Spleen (tissue), 11 donors: ENCODE measurements around the gene KANSL1. TPM values are rescaled to one million over a fixed set of nuclear protein-coding genes. Genes with fewer than 3 reads are reported as not detected.
A peak's percentile ranks its signal among the peaks of the same experiment; 100 is the strongest.

Experiments used
- DNase-seq: peaks from one replicate; pipeline ENCODE4 v3.0.0-alpha.2; 2020
- H3K27ac ChIP-seq, 8 donors: fragments of 200-600 bp; sonication (generic) in 7 of 8; 1 replicate in 4 of 8; 2 replicates in 4 of 8; pipeline versions ENCODE4 v1.5.0 to v1.8.0; 2016 to 2021; ENCODE audit warnings: inconsistent platforms in 4 of 8, mild to moderate bottlenecking in 4 of 8, moderate library complexity in 1 of 8
- H3K27me3 ChIP-seq, 7 donors: fragments of 200-600 bp; sonication (generic) in 6 of 7; replicated peaks in 1 of 7; 1 replicate in 4 of 7; 2 replicates in 3 of 7; pipeline versions ENCODE4 v1.5.0 to v1.8.0; 2016 to 2021; ENCODE audit warnings: inconsistent platforms in 3 of 7, mild to moderate bottlenecking in 1 of 7
- H3K36me3 ChIP-seq, 6 donors: fragments of 200-600 bp; sonication (generic) in 5 of 6; 1 replicate in 4 of 6; 2 replicates in 2 of 6; pipeline versions ENCODE4 v1.5.0 to v1.8.0; 2016 to 2021; ENCODE audit warnings: inconsistent platforms in 2 of 6
- H3K4me1 ChIP-seq, 6 donors: fragments of 200-600 bp; sonication (generic) in 5 of 6; 1 replicate in 3 of 6; 2 replicates in 3 of 6; pipeline versions ENCODE4 v1.5.0 to v1.8.0; 2016 to 2021; ENCODE audit warnings: inconsistent platforms in 3 of 6
- H3K4me3 ChIP-seq, 8 donors: fragments of 200-600 bp; sonication (generic) in 7 of 8; 1 replicate in 4 of 8; 2 replicates in 4 of 8; pipeline versions ENCODE4 v1.5.0 to v1.8.0; 2016 to 2021; ENCODE audit warnings: inconsistent platforms in 4 of 8, mild to moderate bottlenecking in 4 of 8, moderate library complexity in 2 of 8
- H3K9me3 ChIP-seq, 8 donors: fragments of 200-600 bp; sonication (generic) in 7 of 8; 1 replicate in 4 of 8; 2 replicates in 4 of 8; pipeline versions ENCODE4 v1.5.0 to v1.8.0; 2016 to 2021; ENCODE audit warnings: inconsistent platforms in 4 of 8
- CTCF ChIP-seq, 11 experiments: fragments of 200-600 bp in 7 of 11; fragments of 450-650 bp in 4 of 11; sonication (generic) in 4 of 11; IDR thresholded peaks in 8 of 11; conservative IDR thresholded peaks in 3 of 11; 1 replicate in 7 of 11; 2 replicates in 4 of 11; pipeline versions ENCODE4 v1.4.0 to v1.8.0; 2016 to 2021; ENCODE audit warnings: antibody characterized with exemption in 11 of 11, inconsistent platforms in 4 of 11, mild to moderate bottlenecking in 1 of 11
- POLR2A ChIP-seq, 3 donors: fragments of 450-650 bp; IDR thresholded peaks; one replicate each; pipeline ENCODE4 v1.5.1; 2017; ENCODE audit warnings: antibody characterized with exemption in 3 of 3, mild to moderate bottlenecking in 1 of 3
- POLR2AphosphoS5 ChIP-seq, 3 donors: sonication (generic); formaldehyde crosslinking; IDR thresholded peaks; one replicate each; pipeline ENCODE4 v1.5.1; 2017; ENCODE audit warnings: antibody characterized with exemption in 3 of 3
- WGBS, 5 donors: extraction: QIAGEN DNeasy Blood & Tissue Kit in 3 of 5; methylation state at CpG; one replicate each; pipeline versions ENCODE4 v1.1.5 to v1.1.7; 2013 to 2018; 5-methylcytosine and 5-hydroxymethylcytosine counted together
- intact Hi-C: fragments of 100-400 bp; cut with DNase I; formaldehyde crosslinking; loops from one replicate; pipeline ENCODE4 v1.15.0; 2023; ENCODE audit warnings: low total_unique reads
- polyA plus RNA-seq, 3 donors: library from polyadenylated mRNA; stranded (reverse); fragments of 200-250 nt; gene quantifications; one replicate each; pipeline ENCODE4 v1.2.1, GENCODE V29; 2013
- total RNA-seq, 7 donors: library from RNA; depleted of rRNA in 3 of 7; stranded (reverse); fragments of >200 nt in 3 of 7; fragmentation: NEBNext Ultra II Directional in 4 of 7; extraction: Animal tissue kit (Norgen Biotek cat#: 25700) in 4 of 7; gene quantifications; one replicate each; pipeline versions ENCODE4 v1.1.0 to v1.2.1, GENCODE V29; 2016 to 2021
- donor health status: healthy with polysubstance abuse.
- donor health status: DM: no; HTN: no; CAD: no; lungs with moderate emphysema.
- donor health status: DM: no; HTN: no; CAD: no.
- donor health status: Bipolar disorder and iron deficiency.
- donor health status: healthy.
- donor health status: DM: no; HTN: no; CAD: no.
- donor health status: DM: yes; HTN: yes; CAD: no.

KANSL1 gene
- total and polyA plus RNA-seq, 10 donors: 10.9 to 173 (median 116) TPM

DNA sequence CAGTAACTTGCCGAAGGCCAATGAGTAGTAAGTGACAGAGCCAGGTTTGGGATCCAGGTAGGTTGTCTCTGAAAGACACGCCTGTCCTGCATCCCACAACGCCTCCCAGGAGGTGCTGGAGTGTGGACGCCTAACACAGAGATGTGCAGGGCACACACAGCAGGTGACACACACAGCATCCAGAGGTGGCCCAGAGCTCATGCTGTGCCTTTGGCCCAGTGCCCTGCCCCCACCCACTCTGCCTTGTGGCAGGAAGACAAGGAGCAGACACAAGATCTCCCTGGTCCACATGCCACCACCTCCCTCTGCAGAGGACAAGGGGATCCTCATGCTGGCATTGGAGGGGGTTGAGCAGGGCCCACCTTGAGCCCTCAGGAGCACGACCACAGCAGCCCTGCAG is 208.9 kb downstream of the KANSL1 start:
- 83 to 93% (median 89%) methylated on average over 4 to 5 of the region's 5 CpGs for WGBS, 5 donors
- Histone ChIP-seq H3K36me3 (no peaks in the 10 kb centered on the region), H3K27ac (no peak overlapping the region), H3K27me3 (peaks cover 0 to 7% (median 0%) of the 10 kb centered on the region in 7 donors), H3K4me1 (no peaks in the 10 kb centered on the region), H3K4me3 (no peak overlapping the region), H3K9me3 (no peaks in the 10 kb centered on the region)
- intact Hi-C loops: no loop called here
- peak; percentile 54 for DNase-seq
- no peak for TF ChIP-seq POLR2AphosphoS5 (IDR thresholded peaks at IDR 0.05)
- no peak for TF ChIP-seq CTCF (IDR thresholded peaks at IDR 0.05 in 8 of 11, conservative IDR thresholded peaks at IDR 0.05 in 3 of 11)
- TF ChIP-seq POLR2A (IDR thresholded peaks at IDR 0.05): no peak

GRCh38 chr17:45983614-45984310 is 209.5 kb downstream of the KANSL1 start:
- peak; percentile 44 for DNase-seq
- no peaks in the 10 kb centered on the region for H3K36me3 ChIP-seq
- no peak overlapping the region for H3K27ac ChIP-seq
- 76 to 87% (median 80%) methylated on average over 18 to 31 of the region's 31 CpGs for WGBS, 5 donors
- intact Hi-C loops: no loop called here
- H3K4me1 ChIP-seq: no peaks in the 10 kb centered on the region
- H3K4me3 ChIP-seq: no peak overlapping the region
- TF ChIP-seq POLR2AphosphoS5 (IDR thresholded peaks at IDR 0.05): no peak
- no peak for TF ChIP-seq CTCF (IDR thresholded peaks at IDR 0.05 in 8 of 11, conservative IDR thresholded peaks at IDR 0.05 in 3 of 11)
- no peak for TF ChIP-seq POLR2A (IDR thresholded peaks at IDR 0.05)
- no peaks in the 10 kb centered on the region for H3K9me3 ChIP-seq
- peaks cover 0 to 7% (median 0%) of the 10 kb centered on the region in 7 donors for H3K27me3 ChIP-seq

GRCh38 chr17:45982791-45983613 is 210.2 kb downstream of the KANSL1 start:
- no peak for TF ChIP-seq CTCF (IDR thresholded peaks at IDR 0.05 in 8 of 11, conservative IDR thresholded peaks at IDR 0.05 in 3 of 11)
- TF ChIP-seq POLR2AphosphoS5 (IDR thresholded peaks at IDR 0.05): no peak
- no peak for TF ChIP-seq POLR2A (IDR thresholded peaks at IDR 0.05)
- peaks cover 0 to 7% (median 0%) of the 10 kb centered on the region in 7 donors for H3K27me3 ChIP-seq
- H3K9me3 ChIP-seq: no peaks in the 10 kb centered on the region
- intact Hi-C loops: no loop called here
- H3K36me3 ChIP-seq: no peaks in the 10 kb centered on the region
- WGBS, 5 donors: 89 to 94% (median 91%) methylated on average over 22 to 41 of the region's 41 CpGs
- peak; percentile 31 for DNase-seq
- no peaks in the 10 kb centered on the region for H3K4me1 ChIP-seq
- no peak overlapping the region for H3K4me3 ChIP-seq
- no peak overlapping the region for H3K27ac ChIP-seq

DNA sequence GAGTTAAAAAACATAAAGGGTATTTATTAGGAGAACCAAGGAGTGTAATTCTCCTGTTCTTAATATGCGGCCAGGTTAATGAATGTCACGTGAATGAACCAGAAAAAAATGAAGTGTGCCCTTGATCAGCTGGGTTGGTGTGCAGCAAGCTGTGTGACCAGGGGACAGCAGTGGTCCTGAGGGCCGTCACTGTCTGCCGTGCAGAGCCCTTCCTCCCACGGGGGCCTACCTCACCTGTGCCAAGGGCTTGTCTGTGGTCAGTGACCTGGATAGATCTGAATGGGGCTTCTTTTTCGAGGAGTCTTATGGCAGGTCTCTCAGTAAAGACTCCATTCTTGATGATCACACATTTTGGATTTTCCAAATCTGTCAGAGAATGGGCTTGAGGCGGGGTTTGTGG is 211.9 kb downstream of the KANSL1 start:
- H3K27me3 ChIP-seq: peaks cover 0 to 7% (median 0%) of the 10 kb centered on the region in 7 donors
- no peaks in the 10 kb centered on the region for H3K36me3 ChIP-seq
- DNase-seq: peak; percentile 41
- no peak overlapping the region for H3K4me3 ChIP-seq
- intact Hi-C loops: no loop called here
- H3K27ac ChIP-seq: no peak overlapping the region
- H3K4me1 ChIP-seq: no peaks in the 10 kb centered on the region
- WGBS, 5 donors: 83 to 91% (median 86%) methylated on average over 7 of the region's 7 CpGs
- TF ChIP-seq CTCF (IDR thresholded peaks at IDR 0.05 in 8 of 11, conservative IDR thresholded peaks at IDR 0.05 in 3 of 11): no peak
- TF ChIP-seq POLR2AphosphoS5 (IDR thresholded peaks at IDR 0.05): no peak
- no peak for TF ChIP-seq POLR2A (IDR thresholded peaks at IDR 0.05)
- no peaks in the 10 kb centered on the region for H3K9me3 ChIP-seq
